ENCODE results near the gene RAP1GAP2. TPM values are rescaled to one million over a fixed set of nuclear protein-coding genes. Genes with fewer than 3 reads are reported as not detected.

Gene RAP1GAP2
- 2.0 and 3.8 TPM in 2 replicates for total RNA-seq (2014; rRNA removed; shearing (Covaris generic))
- 0.74 and 0.99 TPM in 2 replicates for polyA plus RNA-seq (2016; fragmentation: Nextera tagmentation; extraction: Ambion mirVana)

GRCh38 chr17:2796164-2797125 is at the start of gene RAP1GAP2:
RAP1GAP2 (plus strand) TSS chr17:2796438; CDS start chr17:2796528, 90 bp downstream.
- Histone ChIP-seq H3K36me3 (ENCODE audit: low read depth) (no peaks in the 10 kb centered on the region), H3K9me2 (ENCODE audit: insufficient read depth) (no peaks in the 10 kb centered on the region), H3K27me3 (replicated peaks; ENCODE audit: insufficient read depth) (peaks cover under 1% of the 10 kb centered on the region; the same call in 1 of the 2 replicates), H4K20me1 (ENCODE audit: insufficient read depth) (no peaks in the 10 kb centered on the region), H3K9ac (no peak within 1 kb of the TSS), H3K4me2 (ENCODE audit: unreplicated experiment) (no peak within 1 kb of the TSS), H2AFZ (no peak within 1 kb of the TSS), H3K4me1 (ENCODE audit: insufficient read depth) (no peaks in the 10 kb centered on the region), H3K9me3 (ENCODE audit: low read depth) (no peaks in the 10 kb centered on the region), H3F3A (ENCODE audit: insufficient read depth) (no peaks in the 10 kb centered on the region), H3K4me3 (no peak within 1 kb of the TSS), H3K27ac (no peak within 1 kb of the TSS), H3K79me2 (ENCODE audit: insufficient read depth) (no peaks in the 10 kb centered on the region)
- TF ChIP-seq EZH2phosphoT487 (IDR thresholded peaks at IDR 0.05; ENCODE audit: insufficient read depth, low read depth), result no peak
- TF ChIP-seq EZH2 (IDR thresholded peaks at IDR 0.05; ENCODE audit: insufficient read depth, poor library complexity, severe bottlenecking), result no peak
- DNase-seq, result no peak
- WGBS, 2 experiments (ENCODE audit: low coverage in 1 of 2, low lambda C conversion rate in 2 of 2, missing lambda C conversion rate in 2 of 2), result 79% methylated on average over 36 to 38 of the region's 39 CpGs
- in situ Hi-C loops (cut with MboI), result no loop called here

GRCh38 chr17:2749058-2749783 is 47.0 kb upstream of the RAP1GAP2 start, which contains the start of gene CCDC92B:
CCDC92B (minus strand) TSS chr17:2749652; CDS start chr17:2735145, 14,507 bp downstream.
- H3K79me2 ChIP-seq (ENCODE audit: insufficient read depth), result no peaks in the 10 kb centered on the region
- H3K9me2 ChIP-seq (ENCODE audit: insufficient read depth), result no peaks in the 10 kb centered on the region
- DNase-seq, result no peak
- no peak within 1 kb of the TSS for H3K9ac ChIP-seq
- in situ Hi-C loops (cut with MboI), result no loop called here
- H3K36me3 ChIP-seq (ENCODE audit: low read depth), result no peaks in the 10 kb centered on the region
- no peaks in the 10 kb centered on the region for H3F3A ChIP-seq (ENCODE audit: insufficient read depth)
- no peaks in the 10 kb centered on the region for H3K9me3 ChIP-seq (ENCODE audit: low read depth)
- peaks cover 23% of the 10 kb centered on the region for H3K27me3 ChIP-seq (replicated peaks; ENCODE audit: insufficient read depth)
- no peak within 1 kb of the TSS for H2AFZ ChIP-seq
- TF ChIP-seq EZH2 (IDR thresholded peaks at IDR 0.05; ENCODE audit: insufficient read depth, poor library complexity, severe bottlenecking), result no peak
- no peak for TF ChIP-seq EZH2phosphoT487 (IDR thresholded peaks at IDR 0.05; ENCODE audit: insufficient read depth, low read depth)
- no peak within 1 kb of the TSS for H3K27ac ChIP-seq
- no peaks in the 10 kb centered on the region for H4K20me1 ChIP-seq (ENCODE audit: insufficient read depth)
- peak within 1 kb of the TSS; percentile 35 for H3K4me2 ChIP-seq (ENCODE audit: unreplicated experiment)
- H3K4me3 ChIP-seq, result no peak within 1 kb of the TSS
- WGBS, 2 experiments (ENCODE audit: low coverage in 1 of 2, low lambda C conversion rate in 2 of 2, missing lambda C conversion rate in 2 of 2), result 2 to 4% methylated on average over 18 to 65 of the region's 76 CpGs
- H3K4me1 ChIP-seq (ENCODE audit: insufficient read depth), result no peaks in the 10 kb centered on the region

- no peak overlapping the region for H3K4me3 ChIP-seq
- H3K9me2 ChIP-seq (ENCODE audit: insufficient read depth), result no peaks in the 10 kb centered on the region
- peak overlapping the region; percentile 35 for H3K4me2 ChIP-seq (ENCODE audit: unreplicated experiment)
- H2AFZ ChIP-seq, result no peak overlapping the region
- no peaks in the 10 kb centered on the region for H3K79me2 ChIP-seq (ENCODE audit: insufficient read depth)
- H3K9me3 ChIP-seq (ENCODE audit: low read depth), result no peaks in the 10 kb centered on the region
- H3K36me3 ChIP-seq (ENCODE audit: low read depth), result no peaks in the 10 kb centered on the region
- H3K9ac ChIP-seq, result no peak overlapping the region
- no peaks in the 10 kb centered on the region for H3F3A ChIP-seq (ENCODE audit: insufficient read depth)
- 3 to 4% methylated on average over 20 to 33 of the region's 35 CpGs for WGBS, 2 experiments (ENCODE audit: low coverage in 1 of 2, low lambda C conversion rate in 2 of 2, missing lambda C conversion rate in 2 of 2)
- in situ Hi-C loops (cut with MboI), result no loop called here
- peak; percentile 86 for DNase-seq
- TF ChIP-seq EZH2 (IDR thresholded peaks at IDR 0.05; ENCODE audit: insufficient read depth, poor library complexity, severe bottlenecking), result no peak
- no peak for TF ChIP-seq EZH2phosphoT487 (IDR thresholded peaks at IDR 0.05; ENCODE audit: insufficient read depth, low read depth)
- H3K27ac ChIP-seq, result no peak overlapping the region
- H3K27me3 ChIP-seq (replicated peaks; ENCODE audit: insufficient read depth), result peaks cover 23% of the 10 kb centered on the region
- no peaks in the 10 kb centered on the region for H4K20me1 ChIP-seq (ENCODE audit: insufficient read depth)
- no peaks in the 10 kb centered on the region for H3K4me1 ChIP-seq (ENCODE audit: insufficient read depth)
Observed at GRCh38 chr17:2749784-2750181, 46.5 kb upstream of the RAP1GAP2 start.

GRCh38 chr17:2750721-2751120 is 45.5 kb upstream of the RAP1GAP2 start:
- Histone ChIP-seq H3K79me2 (ENCODE audit: insufficient read depth) (no peaks in the 10 kb centered on the region), H3K9ac (no peak overlapping the region), H3F3A (ENCODE audit: insufficient read depth) (no peaks in the 10 kb centered on the region), H3K27ac (no peak overlapping the region), H3K4me1 (ENCODE audit: insufficient read depth) (no peaks in the 10 kb centered on the region), H4K20me1 (ENCODE audit: insufficient read depth) (no peaks in the 10 kb centered on the region), H3K9me3 (ENCODE audit: low read depth) (no peaks in the 10 kb centered on the region), H3K9me2 (ENCODE audit: insufficient read depth) (no peaks in the 10 kb centered on the region), H3K36me3 (ENCODE audit: low read depth) (no peaks in the 10 kb centered on the region), H3K4me2 (ENCODE audit: unreplicated experiment) (no peak overlapping the region), H2AFZ (no peak overlapping the region), H3K27me3 (replicated peaks; ENCODE audit: insufficient read depth) (peaks cover 27% of the 10 kb centered on the region), H3K4me3 (no peak overlapping the region)
- TF ChIP-seq EZH2phosphoT487 (IDR thresholded peaks at IDR 0.05; ENCODE audit: insufficient read depth, low read depth), result no peak
- TF ChIP-seq EZH2 (IDR thresholded peaks at IDR 0.05; ENCODE audit: insufficient read depth, poor library complexity, severe bottlenecking), result no peak
- no peak for DNase-seq
- 48 to 54% methylated on average over 2 of the region's 2 CpGs for WGBS, 2 experiments (ENCODE audit: low coverage in 1 of 2, low lambda C conversion rate in 2 of 2, missing lambda C conversion rate in 2 of 2)
- in situ Hi-C loops (cut with MboI), result no loop called here
